K562 (cell line): Measurements from ENCODE around the gene NDUFB7. TPM values are rescaled to one million over a fixed set of nuclear protein-coding genes. Genes with fewer than 3 reads are reported as not detected.

Experiments
- ATAC-seq: fragments of 200-7000 bp; cut with Tn5 transposase; 3 replicates; pipeline ENCODE4 v1.9.1; 2020; ENCODE audit warnings: moderate library complexity
- BruUV-seq: library from RNA; stranded (reverse); fragments of 400-500 nt; replicated peaks from 2 replicates; lab custom pipeline; 2021; lab: Mats Ljungman, UMichigan
- CTCF ChIA-PET: fragments of 300-600 bp; formaldehyde crosslinking; extraction: SDS; loops from one replicate; lab custom pipeline; 2021; ENCODE audit warnings: low intra/inter-chr PET ratio; lab: Yijun Ruan, JAX
- POLR2A ChIA-PET: fragments of 300-600, 350-650 bp; sonication (Branson Sonifier 250); formaldehyde crosslinking; extraction: SDS; loops from one replicate; lab custom pipeline; 2021; ENCODE audit warnings: antibody characterized with exemption, inconsistent platforms; lab: Yijun Ruan, JAX
- DNase-seq, 4 experiments: peaks; one replicate each; pipeline versions ENCODE4 v3.0.0 to v3.0.0-alpha.2; 2011 to 2018; ENCODE audit warnings: low spot score in 3 of 4, mixed read lengths in 3 of 4; ENCODE audit errors: extremely low read depth in 1 of 4
- FAIRE-seq: peaks from 2 replicates; lab custom pipeline; 2011; peaks lifted over from hg19 to GRCh38; lab: Jason Lieb, UNC
- H2AFZ ChIP-seq: 2 replicates; pipeline ENCODE4 v1.6.0; 2011; ENCODE audit warnings: low read depth, low read length, control low read depth, inconsistent platforms
- H3K27ac ChIP-seq: fragments of 200-600 bp; 3 replicates; pipeline ENCODE4 v1.8.0; 2011; ENCODE audit warnings: low read depth, mild to moderate bottlenecking, control low read depth, inconsistent platforms, low read length, moderate library complexity, mixed read lengths; ENCODE audit errors: extremely low read depth
- H3K27me3 ChIP-seq, 2 experiments: fragments of 300-600 bp in 1 of 2; 2 replicates in 1 of 2; 3 replicates in 1 of 2; pipeline versions ENCODE4 v1.6.0 to v1.8.0; 2011; ENCODE audit warnings: inconsistent platforms in 2 of 2, low read length in 2 of 2, mild to moderate bottlenecking in 1 of 2, mixed read lengths in 1 of 2, moderate library complexity in 1 of 2; ENCODE audit not compliant: control insufficient read depth in 2 of 2, insufficient read depth in 2 of 2
- H3K36me3 ChIP-seq: fragments of 300-600 bp; 3 replicates; pipeline ENCODE4 v1.8.0; 2011; ENCODE audit warnings: mild to moderate bottlenecking, low read length, inconsistent platforms; ENCODE audit not compliant: control insufficient read depth, insufficient read depth
- H3K4me1 ChIP-seq, 2 experiments: fragments of 200-600 bp in 1 of 2; replicated peaks in 1 of 2; 2 replicates in 1 of 2; 3 replicates in 1 of 2; pipeline versions ENCODE4 v1.5.1 to v1.8.0; 2011; ENCODE audit warnings: inconsistent platforms in 2 of 2, low read length in 2 of 2, mild to moderate bottlenecking in 1 of 2, mixed read lengths in 1 of 2, moderate library complexity in 1 of 2; ENCODE audit not compliant: control insufficient read depth in 2 of 2, insufficient read depth in 2 of 2
- H3K4me2 ChIP-seq: 2 replicates; pipeline ENCODE4 v1.6.1; 2011; ENCODE audit warnings: low read length, control low read depth, inconsistent platforms, mixed read lengths; ENCODE audit not compliant: insufficient read depth
- H3K4me3 ChIP-seq: fragments of 200-600 bp; sonication (generic), shearing (Covaris generic); 2 replicates; pipeline ENCODE4 v1.5.1; 2016; ENCODE audit warnings: control low read depth, inconsistent platforms
- H3K79me2 ChIP-seq: fragments of 200-600 bp; 3 replicates; pipeline ENCODE4 v1.8.0; 2011; ENCODE audit warnings: low read length, inconsistent platforms; ENCODE audit not compliant: control insufficient read depth, insufficient read depth
- H3K9ac ChIP-seq, 2 experiments: 2 replicates each; pipeline versions ENCODE4 v1.6.0 to v1.6.1; 2011; ENCODE audit warnings: low read depth in 2 of 2, low read length in 2 of 2, control low read depth in 1 of 2, inconsistent platforms in 1 of 2, mild to moderate bottlenecking in 1 of 2, mixed read lengths in 1 of 2; ENCODE audit not compliant: insufficient read depth in 1 of 2
- H3K9me1 ChIP-seq: one replicate; pipeline ENCODE4 v1.6.0; 2011; ENCODE audit warnings: inconsistent platforms, mild to moderate bottlenecking, low read length, moderate library complexity; ENCODE audit not compliant: control insufficient read depth, insufficient read depth
- H3K9me3 ChIP-seq: replicated peaks from 2 replicates; pipeline ENCODE4 v1.5.1; 2011; ENCODE audit warnings: low read depth, low read length, inconsistent platforms; ENCODE audit not compliant: control insufficient read depth, insufficient read depth
- H4K20me1 ChIP-seq: replicated peaks from 2 replicates; pipeline ENCODE4 v1.6.1; 2011; ENCODE audit warnings: low read length, inconsistent platforms, mixed read lengths; ENCODE audit not compliant: control insufficient read depth, insufficient read depth
- CEBPG ChIP-seq, 3 experiments: fragments of 200-800 bp in 1 of 3; sonication (Bioruptor generic) in 1 of 3; sonication (generic) in 1 of 3; formaldehyde crosslinking in 1 of 3; IDR thresholded peaks in 2 of 3; conservative IDR thresholded peaks in 1 of 3; 2 replicates each; pipeline versions ENCODE4 v1.6.1 to v1.8.0; 2016 to 2022; ENCODE audit warnings: missing compliant biosample characterization in 2 of 3, missing genetic modification characterization in 2 of 3, mild to moderate bottlenecking in 1 of 3, missing genetic modification reagents in 1 of 3
- HDAC2 ChIP-seq: fragments of 450-650 bp; IDR thresholded peaks from 2 replicates; pipeline ENCODE4 v1.6.1; 2016; ENCODE audit warnings: mild to moderate bottlenecking
- HLTF ChIP-seq: fragments of 450-650 bp; IDR thresholded peaks from 2 replicates; pipeline ENCODE4 v1.6.1; 2016
- HSF4 ChIP-seq: fragments of 250-450 bp; sonication (Bioruptor Pico); IDR thresholded peaks from 2 replicates; pipeline ENCODE4 v2.1.2; 2022; ENCODE audit warnings: mild to moderate bottlenecking, moderate library complexity, borderline replicate concordance
- LCOR ChIP-seq: sonication (generic); formaldehyde crosslinking; IDR thresholded peaks from 2 replicates; pipeline ENCODE4 v1.8.0; 2022; ENCODE audit warnings: mild to moderate bottlenecking, missing genetic modification reagents
- POLR2G ChIP-seq: fragments of 200-400 bp; formaldehyde crosslinking; IDR thresholded peaks from 2 replicates; pipeline ENCODE4 v1.6.1; 2017; ENCODE audit warnings: low read depth, mild to moderate bottlenecking, antibody characterized with exemption, low read length, moderate library complexity
- PTTG1 ChIP-seq: fragments of 450-650 bp; IDR thresholded peaks from 2 replicates; pipeline ENCODE4 v1.6.1; 2016; ENCODE audit warnings: low read depth, mild to moderate bottlenecking, missing genetic modification characterization, missing compliant biosample characterization
- RBFOX2 ChIP-seq: fragments of 200-400 bp; formaldehyde crosslinking; IDR thresholded peaks from 2 replicates; pipeline ENCODE4 v1.6.1; 2017; ENCODE audit warnings: low read depth, mild to moderate bottlenecking, low read length, moderate library complexity
- SMAD4 ChIP-seq: fragments of 250-450 bp; sonication (Bioruptor Pico); conservative IDR thresholded peaks from 2 replicates; pipeline ENCODE4 v1.8.0; 2021; ENCODE audit warnings: inconsistent platforms, mild to moderate bottlenecking, moderate library complexity
- ZNF165 ChIP-seq: fragments of 250-450 bp; sonication (Bioruptor Pico); IDR thresholded peaks from 2 replicates; pipeline ENCODE4 v1.4.0; 2020; ENCODE audit warnings: borderline replicate concordance
- ZNF23 ChIP-seq: fragments of 250-450 bp; sonication (Bioruptor Pico); IDR thresholded peaks from 2 replicates; pipeline ENCODE4 v1.4.0; 2020; ENCODE audit warnings: mild to moderate bottlenecking
- ZNF561 ChIP-seq: fragments of 450-650 bp; formaldehyde crosslinking; conservative IDR thresholded peaks from 2 replicates; pipeline ENCODE4 v1.4.0; 2020; ENCODE audit warnings: mild to moderate bottlenecking, moderate library complexity
- WGBS: fragments of 100-300 bp; shearing (Covaris generic); methylation state at CpG from one replicate; pipeline ENCODE4 v1.1.6; 2016; ENCODE audit warnings: low coverage, mixed read lengths; ENCODE audit not compliant: insufficient coverage; ENCODE audit errors: missing lambda C conversion rate; 5-methylcytosine and 5-hydroxymethylcytosine counted together
- in situ Hi-C: fragments of 300-500 bp; cut with MboI; formaldehyde crosslinking; loops from 4 replicates; pipeline ENCODE4 v1.15.0; 2018; ENCODE audit warnings: inconsistent platforms, mixed read lengths
- intact Hi-C: fragments of 100-400 bp; cut with micrococcal nuclease; formaldehyde crosslinking; loops from 2 replicates; pipeline ENCODE4 v1.14.2; 2022
- polyA plus RNA-seq, 8 experiments: library from polyadenylated mRNA; depleted of rRNA in 4 of 8; stranded (reverse) in 5 of 8; unstranded in 3 of 8; fragments of >200 nt; fragmentation: Nextera tagmentation in 2 of 8; fragmentation: Illumina TruSeq in 1 of 8; extraction: Ambion mirVana in 2 of 8; extraction: Trizol in 1 of 8; gene quantifications; 2 replicates each; pipeline versions ENCODE4 v1.2.1 to v1.2.3, GENCODE V29; 2011 to 2014; ENCODE audit warnings: inconsistent platforms in 1 of 8, missing spikeins in 1 of 8
- total RNA-seq, 7 experiments: library from RNA; depleted of rRNA in 6 of 7; stranded (reverse); fragments of >200 nt in 6 of 7; fragmentation: Illumina TruSeq in 2 of 7; extraction: Trizol in 2 of 7; gene quantifications; 2 replicates each; pipeline versions ENCODE4 v1.2.1 to v1.2.3, GENCODE V29; 2011 to 2021; ENCODE audit warnings: low replicate concordance in 1 of 7
- TF ChIP-seq, protein P1 (sequence below): conservative IDR thresholded peaks from 2 replicates; pipeline ENCODE4 v1.6.1; 2011; ENCODE audit warnings: low read depth, mild to moderate bottlenecking, low read length; ENCODE audit not compliant: control insufficient read depth
- TF ChIP-seq, protein P2 (sequence below): sonication (generic); formaldehyde crosslinking; IDR thresholded peaks from 2 replicates; pipeline ENCODE4 v1.8.1; 2023; ENCODE audit warnings: mild to moderate bottlenecking, missing genetic modification reagents
- TF ChIP-seq, protein P3 (sequence below), 2 experiments: fragments of 450-650 bp in 1 of 2; sonication (generic) in 1 of 2; formaldehyde crosslinking in 1 of 2; IDR thresholded peaks in 1 of 2; conservative IDR thresholded peaks in 1 of 2; 2 replicates each; pipeline versions ENCODE4 v1.6.1 to v1.8.1; 2016 to 2023; ENCODE audit warnings: mild to moderate bottlenecking in 2 of 2, moderate library complexity in 2 of 2, inconsistent platforms in 1 of 2, missing genetic modification reagents in 1 of 2

NDUFB7 gene
- total and polyA plus RNA-seq, 9 of the 15 experiments (the other 6 are each of a cell fraction or from before 2014, with no cell fraction given), result 14.9 to 842 (median 137) TPM

DNA sequence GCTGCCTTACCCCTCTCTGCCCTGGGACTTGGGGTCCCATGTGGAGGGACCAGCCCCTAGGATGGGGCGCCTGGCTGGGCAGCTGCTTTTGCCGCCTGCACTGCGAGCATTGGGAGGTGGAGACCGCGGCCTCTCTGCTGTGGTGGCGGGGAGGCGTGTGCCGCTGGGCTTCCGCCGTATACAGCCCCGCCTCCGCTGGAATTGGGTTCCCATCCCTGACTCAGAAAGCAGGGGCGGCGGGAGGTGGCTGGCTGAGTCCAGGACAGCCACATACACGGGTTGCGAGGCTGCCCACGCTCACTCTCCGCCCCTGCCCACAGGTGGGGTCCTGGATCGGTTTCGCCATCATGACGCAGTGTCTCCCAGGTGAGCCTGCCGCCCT is 6.6 kb downstream of the NDUFB7 start:
- Histone ChIP-seq H3K9ac (no peak overlapping the region), H3K79me2 (peaks cover 31% of the 10 kb centered on the region), H3K27ac (no peak overlapping the region), H4K20me1 (peaks cover 9% of the 10 kb centered on the region; the same call in 1 of the 2 replicates), H3K4me3 (no peak overlapping the region), H3K36me3 (peaks cover 56% of the 10 kb centered on the region; the same call in 2 of the 3 replicates), H3K9me3 (no peaks in the 10 kb centered on the region), H3K9me1 (peaks cover 8% of the 10 kb centered on the region), H3K4me1 (peaks cover 12 to 84% of the 10 kb centered on the region in 2 experiments; a peak in 4 of 5 replicates), H2AFZ (no peak overlapping the region), H3K27me3 (no peaks in the 10 kb centered on the region), H3K4me2 (no peak overlapping the region)
- CTCF ChIA-PET, result no interaction called here
- TF ChIP-seq SMAD4, result no peak
- no peak for TF ChIP-seq LCOR (CRISPR knock-in tag)
- TF ChIP-seq RBFOX2, result peak; percentile 22
- no peak for TF ChIP-seq ZNF23
- no peak for TF ChIP-seq HDAC2
- TF ChIP-seq PTTG1 (tag), result no peak
- TF ChIP-seq, protein P1, sequence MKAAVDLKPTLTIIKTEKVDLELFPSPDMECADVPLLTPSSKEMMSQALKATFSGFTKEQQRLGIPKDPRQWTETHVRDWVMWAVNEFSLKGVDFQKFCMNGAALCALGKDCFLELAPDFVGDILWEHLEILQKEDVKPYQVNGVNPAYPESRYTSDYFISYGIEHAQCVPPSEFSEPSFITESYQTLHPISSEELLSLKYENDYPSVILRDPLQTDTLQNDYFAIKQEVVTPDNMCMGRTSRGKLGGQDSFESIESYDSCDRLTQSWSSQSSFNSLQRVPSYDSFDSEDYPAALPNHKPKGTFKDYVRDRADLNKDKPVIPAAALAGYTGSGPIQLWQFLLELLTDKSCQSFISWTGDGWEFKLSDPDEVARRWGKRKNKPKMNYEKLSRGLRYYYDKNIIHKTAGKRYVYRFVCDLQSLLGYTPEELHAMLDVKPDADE, result no peak
- TF ChIP-seq, protein P2, sequence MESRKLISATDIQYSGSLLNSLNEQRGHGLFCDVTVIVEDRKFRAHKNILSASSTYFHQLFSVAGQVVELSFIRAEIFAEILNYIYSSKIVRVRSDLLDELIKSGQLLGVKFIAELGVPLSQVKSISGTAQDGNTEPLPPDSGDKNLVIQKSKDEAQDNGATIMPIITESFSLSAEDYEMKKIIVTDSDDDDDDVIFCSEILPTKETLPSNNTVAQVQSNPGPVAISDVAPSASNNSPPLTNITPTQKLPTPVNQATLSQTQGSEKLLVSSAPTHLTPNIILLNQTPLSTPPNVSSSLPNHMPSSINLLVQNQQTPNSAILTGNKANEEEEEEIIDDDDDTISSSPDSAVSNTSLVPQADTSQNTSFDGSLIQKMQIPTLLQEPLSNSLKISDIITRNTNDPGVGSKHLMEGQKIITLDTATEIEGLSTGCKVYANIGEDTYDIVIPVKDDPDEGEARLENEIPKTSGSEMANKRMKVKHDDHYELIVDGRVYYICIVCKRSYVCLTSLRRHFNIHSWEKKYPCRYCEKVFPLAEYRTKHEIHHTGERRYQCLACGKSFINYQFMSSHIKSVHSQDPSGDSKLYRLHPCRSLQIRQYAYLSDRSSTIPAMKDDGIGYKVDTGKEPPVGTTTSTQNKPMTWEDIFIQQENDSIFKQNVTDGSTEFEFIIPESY (CRISPR knock-in tag), result peak; percentile 99
- TF ChIP-seq POLR2G, result peak; percentile 54
- no peak for TF ChIP-seq HSF4 (CRISPR knock-in tag)
- TF ChIP-seq CEBPG (CRISPR knock-in tag; IDR thresholded peaks at IDR 0.05), result no peak
- no peak for TF ChIP-seq CEBPG (tag; conservative IDR thresholded peaks at IDR 0.05 in 1 of 2, IDR thresholded peaks at IDR 0.05 in 1 of 2)
- TF ChIP-seq, protein P3, sequence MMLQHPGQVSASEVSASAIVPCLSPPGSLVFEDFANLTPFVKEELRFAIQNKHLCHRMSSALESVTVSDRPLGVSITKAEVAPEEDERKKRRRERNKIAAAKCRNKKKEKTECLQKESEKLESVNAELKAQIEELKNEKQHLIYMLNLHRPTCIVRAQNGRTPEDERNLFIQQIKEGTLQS (IDR thresholded peaks at IDR 0.05), result peak; percentile 27; the same call in 1 of the 2 replicates
- TF ChIP-seq, protein P3 (CRISPR knock-in tag; conservative IDR thresholded peaks at IDR 0.05), result no peak
- no peak for TF ChIP-seq ZNF561 (CRISPR knock-in tag)
- no peak for TF ChIP-seq HLTF
- no peak for TF ChIP-seq ZNF165 (CRISPR knock-in tag)
- FAIRE-seq (no peak), DNase-seq (no peak), ATAC-seq (no peak)
- POLR2A ChIA-PET, result interaction anchor here (0.6 to 0.7 kb wide), 2 partner anchors 11 to 385 kb away, joined by 3 read pairs; no protein-coding TSS in a partner anchor
- intact Hi-C loops, result no loop called here
- in situ Hi-C loops, result no loop called here
- WGBS, result 91% methylated on average over 18 of the region's 22 CpGs
- TSS peak; percentile 94 for BruUV-seq
